NCI-H460 (cell line): Measurements from ENCODE around the gene ZNF507. TPM values are rescaled to one million over a fixed set of nuclear protein-coding genes. Genes with fewer than 3 reads are reported as not detected.

Experiments used
- DNase-seq: peaks from one replicate; pipeline ENCODE4 v3.0.0-alpha.2; 2016; ENCODE audit warnings: low read depth; ENCODE audit errors: extremely low read depth
- polyA plus RNA-seq: library from polyadenylated mRNA; depleted of rRNA; stranded (reverse); fragments of >200 nt; gene quantifications from 2 replicates; pipeline ENCODE4 v1.2.3, GENCODE V29; 2014; cell fraction: nucleus; rRNA removed
- total RNA-seq: library from RNA; depleted of rRNA; stranded (reverse); fragments of >200 nt; shearing (Covaris generic); gene quantifications from 2 replicates; pipeline ENCODE4 v1.2.3, GENCODE V29; 2014; rRNA removed

The ZNF507 gene
- total RNA-seq = 7.7 and 10.4 TPM in 2 replicates
- polyA plus RNA-seq = 8.5 and 11.5 TPM in 2 replicates

GRCh38 chr19:32345261-32346207 is at the start of gene ZNF507:
Gene ZNF507 (plus strand): TSS chr19:32345610. CDS start chr19:32352831, 7,221 bp downstream.
- peak; percentile 65 for DNase-seq

- no peak for DNase-seq
These were observed 48.7 kb upstream of the ZNF507 start for GRCh38 chr19:32296694-32297093.

- no peak for DNase-seq
These were observed 42.6 kb upstream of the ZNF507 start for GRCh38 chr19:32302778-32303177.

- no peak for DNase-seq
These were observed 42.2 kb upstream of the ZNF507 start for GRCh38 chr19:32303193-32303592.

- no peak for DNase-seq
These were observed 37.8 kb upstream of the ZNF507 start for GRCh38 chr19:32307591-32307990.

GRCh38 chr19:32308431-32309077 is 36.9 kb upstream of the ZNF507 start:
- DNase-seq = no peak

GRCh38 chr19:32309711-32310390 is 35.6 kb upstream of the ZNF507 start:
- no peak for DNase-seq

GRCh38 chr19:32311371-32311770 is 34.0 kb upstream of the ZNF507 start:
- DNase-seq = no peak

- DNase-seq = no peak
These were observed 31.7 kb upstream of the ZNF507 start for GRCh38 chr19:32313569-32314265.

GRCh38 chr19:32316034-32316433 is 29.4 kb upstream of the ZNF507 start:
- no peak for DNase-seq

GRCh38 chr19:32317086-32317485 is 28.3 kb upstream of the ZNF507 start:
- no peak for DNase-seq

GRCh38 chr19:32318884-32319520 is 26.4 kb upstream of the ZNF507 start:
- DNase-seq = no peak

GRCh38 chr19:32322541-32322940 is 22.9 kb upstream of the ZNF507 start:
- DNase-seq = no peak

- no peak for DNase-seq
These were observed 20.7 kb upstream of the ZNF507 start for GRCh38 chr19:32324631-32325285.

- no peak for DNase-seq
These were observed 15.1 kb upstream of the ZNF507 start for GRCh38 chr19:32330213-32330857.

GRCh38 chr19:32333227-32333626 is 12.2 kb upstream of the ZNF507 start:
- no peak for DNase-seq

GRCh38 chr19:32336259-32337083 is 8.9 kb upstream of the ZNF507 start:
- DNase-seq = no peak
